ENCODE measurements around the gene OSBPL6. TPM values are rescaled to one million over a fixed set of nuclear protein-coding genes. Genes with fewer than 3 reads are reported as not detected.

OSBPL6 gene
- total and polyA plus RNA-seq, 10 of the 15 experiments (the other 5 are each of a cell fraction or from before 2014, with no cell fraction given), result 0.01 to 0.08 (median 0.03) TPM; not detected in 5

DNA sequence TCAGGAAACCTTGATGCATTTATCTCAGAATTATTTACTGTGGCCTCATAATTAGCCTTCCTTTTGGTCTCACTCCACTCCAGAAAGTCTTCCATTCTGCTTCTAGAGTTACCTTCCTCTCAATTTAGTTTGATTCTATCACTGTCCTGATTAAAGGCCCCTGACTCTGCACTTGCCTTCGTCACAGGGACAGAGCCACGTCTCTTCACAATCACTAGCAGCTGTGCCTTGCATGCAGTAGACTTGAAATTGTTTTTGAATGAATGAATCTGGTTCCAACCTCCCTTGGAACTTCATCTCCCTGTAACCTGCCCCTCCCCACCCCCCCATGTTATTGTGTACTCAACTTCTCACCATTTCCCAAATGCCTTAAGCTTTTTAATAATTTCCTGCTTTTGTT, 52.4 kb downstream of the OSBPL6 start:
- H4K20me1 ChIP-seq (ENCODE audit: control insufficient read depth, insufficient read depth), result no peaks in the 10 kb centered on the region
- CTCF ChIA-PET, result interaction anchor here (1.1 to 1.4 kb wide), 2 partner anchors 12 to 33 kb away, joined by 3 to 4 read pairs; no protein-coding TSS in a partner anchor
- WGBS (ENCODE audit: insufficient coverage, insufficient replicate concordance, low lambda C conversion rate, missing lambda C conversion rate), result 39% methylated on average over 2 of the region's 2 CpGs

More for the DNA sequence above, 52.4 kb downstream of the OSBPL6 start:
- Histone ChIP-seq H3K4me1 (ENCODE audit: control insufficient read depth, insufficient read depth, low read length) (no peaks in the 10 kb centered on the region), H3K9ac (ENCODE audit: control insufficient read depth, insufficient read depth, low read length) (no peak overlapping the region), H3K4me3 (no peak overlapping the region), H2AFZ (ENCODE audit: control insufficient read depth, low read depth, low read length) (no peak overlapping the region), H3K36me3 (ENCODE audit: control insufficient read depth in 2 of 2, insufficient read depth in 2 of 2, low read length in 1 of 2) (no peaks in the 10 kb centered on the region), H3K79me2 (ENCODE audit: control insufficient read depth, insufficient read depth, low read length) (no peaks in the 10 kb centered on the region), H3K9me3 (replicated peaks; ENCODE audit: control insufficient read depth, insufficient read depth, low read length) (no peaks in the 10 kb centered on the region), H3K27ac (ENCODE audit: control insufficient read depth, insufficient read depth) (no peak overlapping the region), H3K4me2 (ENCODE audit: control insufficient read depth, insufficient read depth) (no peak overlapping the region), H3K27me3 (replicated peaks in 1 of 2; ENCODE audit: control insufficient read depth in 2 of 2, insufficient read depth in 2 of 2, low read length in 1 of 2) (no peaks in the 10 kb centered on the region)
- SMC1A ChIA-PET (ENCODE audit: uncharacterized antibody, unreplicated experiment), result no interaction called here
- ATAC-seq, result no peak
- no TSS peak for BruUV-seq (replicated peaks)
- intact Hi-C loops (cut with micrococcal nuclease; ENCODE audit: unreplicated experiment), result no loop called here
- RAD21 ChIA-PET (ENCODE audit: unreplicated experiment), result no interaction called here
- TF ChIP-seq HDAC6 (IDR thresholded peaks at IDR 0.05; ENCODE audit: unreplicated experiment) (no peak), IKZF1 (conservative IDR thresholded peaks at IDR 0.05) (no peak), SIX5 (IDR thresholded peaks at IDR 0.05; ENCODE audit: low read depth, low read length, severe bottlenecking) (no peak), KDM1A (IDR thresholded peaks at IDR 0.05; ENCODE audit: borderline replicate concordance) (no peak), CHD2 (IDR thresholded peaks at IDR 0.05; ENCODE audit: borderline replicate concordance, low read depth, low read length) (no peak), RUNX3 (IDR thresholded peaks at IDR 0.05; ENCODE audit: low read length) (no peak), MYB (IDR thresholded peaks at IDR 0.05; ENCODE audit: borderline replicate concordance, low read depth, low read length) (no peak), RELA (IDR thresholded peaks at IDR 0.05; ENCODE audit: borderline replicate concordance, partially characterized antibody) (no peak), NR2C2 (IDR thresholded peaks at IDR 0.05; ENCODE audit: borderline replicate concordance, control insufficient read depth, insufficient read length, low read depth) (no peak), PML (IDR thresholded peaks at IDR 0.05; ENCODE audit: low read length) (no peak), CREB1 (IDR thresholded peaks at IDR 0.05; ENCODE audit: low read depth) (no peak), ZBED1 (IDR thresholded peaks at IDR 0.05; ENCODE audit: borderline replicate concordance) (no peak), STAT3 (IDR thresholded peaks at IDR 0.05; ENCODE audit: low read depth, low read length) (no peak)
- TF ChIP-seq, protein P1, sequence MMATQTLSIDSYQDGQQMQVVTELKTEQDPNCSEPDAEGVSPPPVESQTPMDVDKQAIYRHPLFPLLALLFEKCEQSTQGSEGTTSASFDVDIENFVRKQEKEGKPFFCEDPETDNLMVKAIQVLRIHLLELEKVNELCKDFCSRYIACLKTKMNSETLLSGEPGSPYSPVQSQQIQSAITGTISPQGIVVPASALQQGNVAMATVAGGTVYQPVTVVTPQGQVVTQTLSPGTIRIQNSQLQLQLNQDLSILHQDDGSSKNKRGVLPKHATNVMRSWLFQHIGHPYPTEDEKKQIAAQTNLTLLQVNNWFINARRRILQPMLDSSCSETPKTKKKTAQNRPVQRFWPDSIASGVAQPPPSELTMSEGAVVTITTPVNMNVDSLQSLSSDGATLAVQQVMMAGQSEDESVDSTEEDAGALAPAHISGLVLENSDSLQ (IDR thresholded peaks at IDR 0.05), result no peak
- TF ChIP-seq, protein P2, sequence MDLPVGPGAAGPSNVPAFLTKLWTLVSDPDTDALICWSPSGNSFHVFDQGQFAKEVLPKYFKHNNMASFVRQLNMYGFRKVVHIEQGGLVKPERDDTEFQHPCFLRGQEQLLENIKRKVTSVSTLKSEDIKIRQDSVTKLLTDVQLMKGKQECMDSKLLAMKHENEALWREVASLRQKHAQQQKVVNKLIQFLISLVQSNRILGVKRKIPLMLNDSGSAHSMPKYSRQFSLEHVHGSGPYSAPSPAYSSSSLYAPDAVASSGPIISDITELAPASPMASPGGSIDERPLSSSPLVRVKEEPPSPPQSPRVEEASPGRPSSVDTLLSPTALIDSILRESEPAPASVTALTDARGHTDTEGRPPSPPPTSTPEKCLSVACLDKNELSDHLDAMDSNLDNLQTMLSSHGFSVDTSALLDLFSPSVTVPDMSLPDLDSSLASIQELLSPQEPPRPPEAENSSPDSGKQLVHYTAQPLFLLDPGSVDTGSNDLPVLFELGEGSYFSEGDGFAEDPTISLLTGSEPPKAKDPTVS (IDR thresholded peaks at IDR 0.05; ENCODE audit: low read depth, low read length), result no peak
- TF ChIP-seq, protein P3, sequence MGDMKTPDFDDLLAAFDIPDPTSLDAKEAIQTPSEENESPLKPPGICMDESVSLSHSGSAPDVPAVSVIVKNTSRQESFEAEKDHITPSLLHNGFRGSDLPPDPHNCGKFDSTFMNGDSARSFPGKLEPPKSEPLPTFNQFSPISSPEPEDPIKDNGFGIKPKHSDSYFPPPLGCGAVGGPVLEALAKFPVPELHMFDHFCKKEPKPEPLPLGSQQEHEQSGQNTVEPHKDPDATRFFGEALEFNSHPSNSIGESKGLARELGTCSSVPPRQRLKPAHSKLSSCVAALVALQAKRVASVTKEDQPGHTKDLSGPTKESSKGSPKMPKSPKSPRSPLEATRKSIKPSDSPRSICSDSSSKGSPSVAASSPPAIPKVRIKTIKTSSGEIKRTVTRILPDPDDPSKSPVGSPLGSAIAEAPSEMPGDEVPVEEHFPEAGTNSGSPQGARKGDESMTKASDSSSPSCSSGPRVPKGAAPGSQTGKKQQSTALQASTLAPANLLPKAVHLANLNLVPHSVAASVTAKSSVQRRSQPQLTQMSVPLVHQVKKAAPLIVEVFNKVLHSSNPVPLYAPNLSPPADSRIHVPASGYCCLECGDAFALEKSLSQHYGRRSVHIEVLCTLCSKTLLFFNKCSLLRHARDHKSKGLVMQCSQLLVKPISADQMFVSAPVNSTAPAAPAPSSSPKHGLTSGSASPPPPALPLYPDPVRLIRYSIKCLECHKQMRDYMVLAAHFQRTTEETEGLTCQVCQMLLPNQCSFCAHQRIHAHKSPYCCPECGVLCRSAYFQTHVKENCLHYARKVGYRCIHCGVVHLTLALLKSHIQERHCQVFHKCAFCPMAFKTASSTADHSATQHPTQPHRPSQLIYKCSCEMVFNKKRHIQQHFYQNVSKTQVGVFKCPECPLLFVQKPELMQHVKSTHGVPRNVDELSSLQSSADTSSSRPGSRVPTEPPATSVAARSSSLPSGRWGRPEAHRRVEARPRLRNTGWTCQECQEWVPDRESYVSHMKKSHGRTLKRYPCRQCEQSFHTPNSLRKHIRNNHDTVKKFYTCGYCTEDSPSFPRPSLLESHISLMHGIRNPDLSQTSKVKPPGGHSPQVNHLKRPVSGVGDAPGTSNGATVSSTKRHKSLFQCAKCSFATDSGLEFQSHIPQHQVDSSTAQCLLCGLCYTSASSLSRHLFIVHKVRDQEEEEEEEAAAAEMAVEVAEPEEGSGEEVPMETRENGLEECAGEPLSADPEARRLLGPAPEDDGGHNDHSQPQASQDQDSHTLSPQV (IDR thresholded peaks at IDR 0.05), result no peak
- no peak for FAIRE-seq
- POLR2A ChIA-PET, result interaction anchor here (1.4 kb wide), 1 partner anchor 134 kb away, joined by 3 read pairs; the partner anchor contains the start of gene RBM45
- in situ Hi-C loops (cut with MboI), result no loop called here
- no peak for DNase-seq (ENCODE audit: low read depth, low spot score)
